GM12878 (cell line): ENCODE measurements around the gene SPATA46. TPM values are rescaled to one million over a fixed set of nuclear protein-coding genes. Genes with fewer than 3 reads are reported as not detected.

ENCODE experiments used
- ATAC-seq: fragments of 200-7000 bp; cut with Tn5 transposase; 3 replicates; pipeline ENCODE4 v1.9.1; 2020; ENCODE audit warnings: mild to moderate bottlenecking, moderate library complexity
- BruUV-seq: library from RNA; stranded (reverse); fragments of 400-500 nt; replicated peaks from 2 replicates; lab custom pipeline; 2021; lab: Mats Ljungman, UMichigan
- CTCF ChIA-PET: fragments of 300-600 bp; sonication (Branson Sonifier 250); formaldehyde crosslinking; extraction: SDS; loops from one replicate; lab custom pipeline; 2021; ENCODE audit warnings: inconsistent platforms; lab: Yijun Ruan, JAX
- POLR2A ChIA-PET: fragments of 350-600 bp; formaldehyde crosslinking; extraction: SDS; loops from one replicate; lab custom pipeline; 2021; ENCODE audit warnings: inconsistent platforms; lab: Charles Lee
- RAD21 ChIA-PET: fragments of 300-600 bp; sonication (Branson Sonifier 250); formaldehyde crosslinking; loops from one replicate; lab custom pipeline; 2023; ENCODE audit warnings: antibody characterized with exemption; ENCODE audit not compliant: unreplicated experiment; lab: Charles Lee
- SMC1A ChIA-PET: fragments of 300-600 bp; sonication (Branson Sonifier 250); formaldehyde crosslinking; loops from one replicate; lab custom pipeline; 2023; ENCODE audit not compliant: unreplicated experiment, uncharacterized antibody; lab: Charles Lee
- DNase-seq: peaks from one replicate; pipeline ENCODE4 v3.0.0-alpha.2; 2011; ENCODE audit warnings: low read depth, low spot score
- FAIRE-seq: peaks from 3 replicates; lab custom pipeline; 2011; peaks lifted over from hg19 to GRCh38; lab: Jason Lieb, UNC
- H2AFZ ChIP-seq: 2 replicates; pipeline ENCODE4 v1.6.0; 2011; ENCODE audit warnings: low read depth, low read length, control low read depth; ENCODE audit not compliant: control insufficient read depth
- H3K27ac ChIP-seq: 2 replicates; pipeline ENCODE4 v1.5.1; 2011; ENCODE audit warnings: control low read depth; ENCODE audit not compliant: control insufficient read depth, insufficient read depth
- H3K27me3 ChIP-seq, 2 experiments: replicated peaks in 1 of 2; 2 replicates each; pipeline versions ENCODE4 v1.6.0 to v1.6.1; 2011; ENCODE audit warnings: low read length in 1 of 2; ENCODE audit not compliant: control insufficient read depth in 2 of 2, insufficient read depth in 2 of 2
- H3K36me3 ChIP-seq, 2 experiments: 2 replicates each; pipeline ENCODE4 v1.5.1; 2011; ENCODE audit warnings: low read length in 1 of 2; ENCODE audit not compliant: control insufficient read depth in 2 of 2, insufficient read depth in 2 of 2
- H3K4me1 ChIP-seq: 2 replicates; pipeline ENCODE4 v1.6.1; 2011; ENCODE audit warnings: mild to moderate bottlenecking, low read length, moderate library complexity, mixed read lengths; ENCODE audit not compliant: control insufficient read depth, insufficient read depth
- H3K4me2 ChIP-seq: 2 replicates; pipeline ENCODE4 v1.6.0; 2011; ENCODE audit warnings: control low read depth; ENCODE audit not compliant: control insufficient read depth, insufficient read depth
- H3K4me3 ChIP-seq: fragments of 200-600 bp; sonication (generic); 2 replicates; pipeline ENCODE4 v1.5.1; 2016
- H3K79me2 ChIP-seq: 2 replicates; pipeline ENCODE4 v1.6.0; 2011; ENCODE audit warnings: low read length; ENCODE audit not compliant: control insufficient read depth, insufficient read depth
- H3K9ac ChIP-seq: 2 replicates; pipeline ENCODE4 v1.8.0; 2011; ENCODE audit warnings: low read length, control low read depth, mixed read lengths; ENCODE audit not compliant: control insufficient read depth, insufficient read depth
- H3K9me3 ChIP-seq: replicated peaks from 3 replicates; pipeline ENCODE4 v1.5.1; 2011; ENCODE audit warnings: mild to moderate bottlenecking, low read length; ENCODE audit not compliant: control insufficient read depth, insufficient read depth
- H4K20me1 ChIP-seq: 2 replicates; pipeline ENCODE4 v1.6.0; 2011; ENCODE audit not compliant: control insufficient read depth, insufficient read depth
- BMI1 ChIP-seq: fragments of 450-650 bp; IDR thresholded peaks from 2 replicates; pipeline ENCODE4 v1.6.1; 2016; ENCODE audit warnings: mild to moderate bottlenecking, moderate library complexity, borderline replicate concordance
- HDAC2 ChIP-seq: fragments of 200-600 bp; sonication (generic); IDR thresholded peaks from 2 replicates; pipeline ENCODE4 v1.6.1; 2017
- IKZF2 ChIP-seq, 2 experiments: fragments of 450-650 bp; IDR thresholded peaks; 2 replicates each; pipeline ENCODE4 v1.6.1; 2017; ENCODE audit warnings: mild to moderate bottlenecking in 2 of 2, moderate library complexity in 2 of 2
- IRF3 ChIP-seq: fragments of 450-650 bp; IDR thresholded peaks from 2 replicates; pipeline ENCODE4 v1.6.1; 2014; ENCODE audit warnings: mild to moderate bottlenecking
- MYC ChIP-seq: IDR thresholded peaks from 2 replicates; pipeline ENCODE4 v1.6.1; 2011; ENCODE audit warnings: mild to moderate bottlenecking, low read length, moderate library complexity, inconsistent platforms; ENCODE audit not compliant: insufficient read depth, insufficient replicate concordance, insufficient read length, severe bottlenecking
- NRF1 ChIP-seq: conservative IDR thresholded peaks from 2 replicates; pipeline ENCODE4 v1.6.1; 2011; ENCODE audit warnings: mild to moderate bottlenecking, low read depth, low read length, improper control_type of control experiment
- POLR2AphosphoS2 ChIP-seq: IDR thresholded peaks from 2 replicates; pipeline ENCODE4 v1.6.1; 2011; ENCODE audit warnings: low read depth, mild to moderate bottlenecking, low read length, improper control_type of control experiment, moderate library complexity
- RAD21 ChIP-seq: IDR thresholded peaks from 2 replicates; pipeline ENCODE4 v1.6.1; 2011; ENCODE audit warnings: mild to moderate bottlenecking, low read depth, low read length, moderate library complexity; ENCODE audit not compliant: insufficient read depth
- RELA ChIP-seq: fragments of 450-650 bp; IDR thresholded peaks from 2 replicates; pipeline ENCODE4 v1.8.0; 2014; ENCODE audit warnings: borderline replicate concordance; ENCODE audit not compliant: partially characterized antibody
- SP1 ChIP-seq: IDR thresholded peaks from one replicate; pipeline ENCODE4 v1.6.1; 2011; ENCODE audit warnings: low read depth, low read length
- STAT3 ChIP-seq: IDR thresholded peaks from 2 replicates; pipeline ENCODE4 v1.6.1; 2011; ENCODE audit warnings: low read depth, low read length, improper control_type of control experiment
- TARDBP ChIP-seq: IDR thresholded peaks from 2 replicates; pipeline ENCODE4 v1.6.1; 2016; ENCODE audit warnings: borderline replicate concordance
- TBL1XR1 ChIP-seq: IDR thresholded peaks from 2 replicates; pipeline ENCODE4 v1.6.1; 2012; ENCODE audit warnings: low read depth, low read length, improper control_type of control experiment
- TCF12 ChIP-seq: IDR thresholded peaks from 2 replicates; pipeline ENCODE4 v1.6.1; 2011; ENCODE audit warnings: low read depth, mild to moderate bottlenecking, low read length
- USF2 ChIP-seq: IDR thresholded peaks from 2 replicates; pipeline ENCODE4 v1.6.1; 2011; ENCODE audit warnings: low read depth, low read length, improper control_type of control experiment, borderline replicate concordance
- WGBS: methylation state at CpG from one replicate; pipeline ENCODE4 v1.1.6; 2016; ENCODE audit warnings: low lambda C conversion rate; ENCODE audit not compliant: insufficient replicate concordance, insufficient coverage; ENCODE audit errors: missing lambda C conversion rate; 5-methylcytosine and 5-hydroxymethylcytosine counted together
- in situ Hi-C: fragments of 300-500 bp; cut with MboI; formaldehyde crosslinking; loops from 9 replicates; pipeline ENCODE4 v1.14.3; 2018; ENCODE audit warnings: mixed read lengths
- intact Hi-C: fragments of 100-400 bp; cut with micrococcal nuclease; formaldehyde crosslinking; loops from one replicate; pipeline ENCODE4 v1.14.2; 2022; ENCODE audit not compliant: unreplicated experiment
- polyA plus RNA-seq, 11 experiments: library from polyadenylated mRNA; depleted of rRNA in 4 of 11; unstranded in 6 of 11; stranded (reverse) in 5 of 11; fragments of >200 nt; fragmentation: Nextera tagmentation in 4 of 11; fragmentation: Illumina TruSeq in 1 of 11; extraction: Ambion mirVana in 4 of 11; extraction: Trizol in 1 of 11; gene quantifications; 1 replicate in 1 of 11; 2 replicates in 10 of 11; pipeline versions ENCODE4 v1.2.1 to v1.2.3, GENCODE V29; 2011 to 2016; ENCODE audit warnings: inconsistent platforms in 2 of 11, missing spikeins in 2 of 11, low read depth in 1 of 11
- total RNA-seq, 4 experiments: library from RNA; depleted of rRNA in 3 of 4; stranded (reverse); fragments of >200 nt in 3 of 4; fragmentation: Illumina TruSeq in 1 of 4; extraction: Trizol in 1 of 4; gene quantifications; 2 replicates each; pipeline versions ENCODE4 v1.2.1 to v1.2.3, GENCODE V29; 2013 to 2021

The SPATA46 gene
- total and polyA plus RNA-seq, 10 of the 15 experiments (the other 5 are each of a cell fraction or from before 2014, with no cell fraction given): not detected

GRCh38 chr1:162361349-162361748 is 15.3 kb downstream of the SPATA46 start:
- no TSS peak for BruUV-seq
- 62% methylated on average over 5 of the region's 5 CpGs for WGBS
- Histone ChIP-seq H3K9me3 (no peaks in the 10 kb centered on the region), H3K27me3 (no peaks in the 10 kb centered on the region; a peak in 1 of 4 replicates), H2AFZ (no peak overlapping the region), H3K79me2 (no peaks in the 10 kb centered on the region), H3K9ac (no peak overlapping the region), H4K20me1 (no peaks in the 10 kb centered on the region), H3K36me3 (no peaks in the 10 kb centered on the region), H3K4me2 (no peak overlapping the region), H3K4me3 (no peak overlapping the region), H3K4me1 (peaks cover 17% of the 10 kb centered on the region), H3K27ac (no peak overlapping the region)
- CTCF ChIA-PET: interaction anchor here (2.2 to 8.0 kb wide), 2 partner anchors 30 to 439 kb away, joined by 6 to 104 read pairs; no protein-coding TSS in a partner anchor
- in situ Hi-C loops (no loop called here), intact Hi-C loops (no loop called here)
- POLR2A ChIA-PET: interaction anchor here (0.8 kb wide), 1 partner anchor 270 kb away, joined by 3 read pairs; no protein-coding TSS in a partner anchor
- SMC1A ChIA-PET: interaction anchor here (1.2 to 3.5 kb wide), 5 partner anchors 11 to 269 kb away, joined by 3 to 31 read pairs (median 10); no protein-coding TSS in a partner anchor
- RAD21 ChIA-PET: interaction anchor here (1.8 to 3.3 kb wide), 2 partner anchors 29 to 315 kb away, joined by 3 to 29 read pairs; no protein-coding TSS in a partner anchor
- DNase-seq: no peak
- ATAC-seq: peak; percentile 78
- no peak for TF ChIP-seq POLR2AphosphoS2
- TF ChIP-seq TCF12: peak; percentile 56; the same call in 1 of the 2 replicates
- no peak for TF ChIP-seq HDAC2
- FAIRE-seq: no peak

- intact Hi-C loops: no loop called here
- Histone ChIP-seq H4K20me1 (no peaks in the 10 kb centered on the region), H3K4me2 (no peak overlapping the region), H3K36me3 (no peaks in the 10 kb centered on the region), H3K27ac (no peak overlapping the region), H3K4me1 (peaks cover 17% of the 10 kb centered on the region), H3K27me3 (no peaks in the 10 kb centered on the region; a peak in 1 of 4 replicates), H3K9ac (no peak overlapping the region), H2AFZ (no peak overlapping the region), H3K9me3 (no peaks in the 10 kb centered on the region), H3K4me3 (no peak overlapping the region), H3K79me2 (no peaks in the 10 kb centered on the region)
- ATAC-seq (no peak), FAIRE-seq (no peak), DNase-seq (no peak)
- CTCF ChIA-PET: interaction anchor here (2.2 to 8.0 kb wide), 2 partner anchors 31 to 439 kb away, joined by 6 to 104 read pairs; no protein-coding TSS in a partner anchor
- 61% methylated on average over 4 of the region's 4 CpGs for WGBS
- BruUV-seq: no TSS peak
- SMC1A ChIA-PET: interaction anchor here (1.2 to 3.5 kb wide), 5 partner anchors 11 to 269 kb away, joined by 3 to 31 read pairs (median 10); no protein-coding TSS in a partner anchor
- in situ Hi-C loops: no loop called here
- RAD21 ChIA-PET: interaction anchor here (1.8 to 3.3 kb wide), 2 partner anchors 30 to 316 kb away, joined by 3 to 29 read pairs; no protein-coding TSS in a partner anchor
- POLR2A ChIA-PET: interaction anchor here (0.8 kb wide), 1 partner anchor 270 kb away, joined by 3 read pairs; no protein-coding TSS in a partner anchor
- TF ChIP-seq TARDBP: no peak
- TF ChIP-seq USF2: no peak
- no peak for TF ChIP-seq IRF3
- TF ChIP-seq SP1: no peak
- no peak for TF ChIP-seq STAT3
- no peak for TF ChIP-seq RELA
- TF ChIP-seq TBL1XR1: no peak
- TF ChIP-seq RAD21: no peak
- no peak for TF ChIP-seq BMI1
- TF ChIP-seq IKZF2 (IDR thresholded peaks at IDR 0.05): no peak
- TF ChIP-seq MYC: no peak
- no peak for TF ChIP-seq NRF1
Measured at GRCh38 chr1:162360874-162361260, 15.8 kb downstream of the SPATA46 start.
